ENCODE measurements around the gene CGAS. TPM values are rescaled to one million over a fixed set of nuclear protein-coding genes. Genes with fewer than 3 reads are reported as not detected.
A peak's percentile ranks its signal among the peaks of the same experiment; 100 is the strongest.

CGAS gene
- total and polyA plus RNA-seq, 2 of the 4 experiments (the other 2 are of a cell fraction) = 1.5 to 1.6 TPM

GRCh38 chr6:73491377-73491776, 39.3 kb upstream of the CGAS start:
- no peaks in the 10 kb centered on the region for H3K27me3 ChIP-seq (ENCODE audit: control insufficient read depth, insufficient read depth, low read length)
- H2AK5ac ChIP-seq (ENCODE audit: low read depth, low read length) = no peak overlapping the region
- in situ Hi-C loops (cut with MboI; ENCODE audit: low sequenced_read_pairs) (no loop called here), dilution Hi-C loops (cut with HindIII; ENCODE audit: low sequenced_read_pairs, unreplicated experiment) (loop anchor here (10.0 kb wide), 1 partner anchor 113 kb away; no protein-coding TSS in a partner anchor), intact Hi-C loops (cut with micrococcal nuclease) (no loop called here)
- no peak overlapping the region for H2AK9ac ChIP-seq (replicated peaks; ENCODE audit: low read depth, low read length, poor library complexity)
- no peak overlapping the region for H2BK15ac ChIP-seq (ENCODE audit: low read depth, low read length)
- no peak overlapping the region for H4K91ac ChIP-seq (ENCODE audit: insufficient read depth, low read depth, low read length)
- ATAC-seq (ENCODE audit: low read depth) (peak; percentile 64), DNase-seq (peak; percentile 50)
- ChIA-PET CTCF (interaction anchor here (0.7 to 1.1 kb wide), 2 partner anchors 10 to 68 kb away, joined by 3 read pairs; no protein-coding TSS in a partner anchor), POLR2A (ENCODE audit: unreplicated experiment) (no interaction called here)
- H3K9me1 ChIP-seq (ENCODE audit: insufficient read depth, low read length) = no peaks in the 10 kb centered on the region
- no peak overlapping the region for H2BK5ac ChIP-seq (ENCODE audit: low read depth, low read length, poor library complexity, severe bottlenecking)
- no peak overlapping the region for H3K27ac ChIP-seq (ENCODE audit: insufficient read depth, low read length)
- no peak overlapping the region for H3K56ac ChIP-seq (ENCODE audit: extremely low read depth, insufficient read depth, low read length)
- H2BK20ac ChIP-seq (ENCODE audit: low read depth, low read length) = no peak overlapping the region
- H3K4me3 ChIP-seq (ENCODE audit: insufficient read depth, low read depth, low read length) = no peak overlapping the region
- H3K79me1 ChIP-seq (ENCODE audit: low read depth in 1 of 2, low read length in 2 of 2) = peaks cover 0 to 7% of the 10 kb centered on the region in 2 experiments; a peak in 2 of 4 replicates
- H3K9me3 ChIP-seq (ENCODE audit: control insufficient read depth, insufficient read depth, low read length) = no peaks in the 10 kb centered on the region
- no peak overlapping the region for H3K4ac ChIP-seq (ENCODE audit: low read depth, low read length)
- no peak overlapping the region for H3K14ac ChIP-seq (replicated peaks; ENCODE audit: low read depth, low read length)
- H3K36me3 ChIP-seq (ENCODE audit: control insufficient read depth, insufficient read depth, low read length) = peaks cover 24% of the 10 kb centered on the region
- H3K18ac ChIP-seq (ENCODE audit: low read depth, low read length) = no peak overlapping the region
- TF ChIP-seq MAFK (IDR thresholded peaks at IDR 0.05; ENCODE audit: low read depth, low read length) (no peak), SMC3 (IDR thresholded peaks at IDR 0.05; ENCODE audit: low read depth, low read length) (no peak), CHD1 (IDR thresholded peaks at IDR 0.05; ENCODE audit: low read depth, low read length) (no peak), FOS (IDR thresholded peaks at IDR 0.05; ENCODE audit: low read depth, low read length) (no peak), RCOR1 (IDR thresholded peaks at IDR 0.05; ENCODE audit: insufficient replicate concordance, low read length) (no peak), POLR2A (IDR thresholded peaks at IDR 0.05; ENCODE audit: low read depth, low read length) (no peak), RFX5 (IDR thresholded peaks at IDR 0.05; ENCODE audit: low read depth, low read length) (no peak), CEBPB (IDR thresholded peaks at IDR 0.05; ENCODE audit: low read depth, low read length) (no peak), ELK1 (IDR thresholded peaks at IDR 0.05; ENCODE audit: borderline replicate concordance, low read depth, low read length) (no peak), CTCF (conservative IDR thresholded peaks at IDR 0.05; ENCODE audit: low read depth, low read length) (no peak), MXI1 (IDR thresholded peaks at IDR 0.05; ENCODE audit: borderline replicate concordance, low read depth, low read length) (no peak), RAD21 (IDR thresholded peaks at IDR 0.05; ENCODE audit: low read length) (no peak), MAZ (IDR thresholded peaks at IDR 0.05; ENCODE audit: borderline replicate concordance, low read depth, low read length) (no peak), NFE2L2 (IDR thresholded peaks at IDR 0.05; ENCODE audit: low read depth, low read length) (no peak), USF2 (IDR thresholded peaks at IDR 0.05; ENCODE audit: low read depth, low read length) (no peak), BHLHE40 (IDR thresholded peaks at IDR 0.05; ENCODE audit: low read depth, low read length) (no peak)
- no peaks in the 10 kb centered on the region for H3K4me1 ChIP-seq (ENCODE audit: control insufficient read depth, insufficient read depth, low read length)
- no peak overlapping the region for H3K23ac ChIP-seq (ENCODE audit: low read depth, low read length)
- no peak overlapping the region for H4K8ac ChIP-seq (ENCODE audit: low read depth in 2 of 2, low read length in 2 of 2)
- no peak overlapping the region for H2BK120ac ChIP-seq (ENCODE audit: low read depth, low read length)
- no TSS peak for BruUV-seq (replicated peaks)
- no peak overlapping the region for H3K4me2 ChIP-seq (ENCODE audit: low read depth, low read length)
- no peaks in the 10 kb centered on the region for H4K20me1 ChIP-seq (ENCODE audit: insufficient read depth, low read length)
- H2AFZ ChIP-seq (replicated peaks; ENCODE audit: low read length, poor library complexity) = no peak overlapping the region
- H3K9ac ChIP-seq (ENCODE audit: low read depth, low read length) = no peak overlapping the region
- H4K5ac ChIP-seq (ENCODE audit: low read depth, low read length) = no peak overlapping the region

All from IMR-90 (cell line).